GM19193 (cell line): ENCODE measurements around the gene CAB39L.

ENCODE experiments used
- POLR2A ChIP-seq: IDR thresholded peaks from 4 replicates; pipeline ENCODE4 v1.6.1; 2011; ENCODE audit not compliant: insufficient read depth, insufficient read length; ENCODE audit errors: extremely low read depth

The CAB39L gene

GRCh38 chr13:49346460-49346859, 97.4 kb downstream of the CAB39L start:
- TF ChIP-seq POLR2A, result no peak

- TF ChIP-seq POLR2A, result no peak
Measured at GRCh38 chr13:49343731-49344130, 100.1 kb downstream of the CAB39L start.

GRCh38 chr13:49343255-49343654, 100.6 kb downstream of the CAB39L start:
- TF ChIP-seq POLR2A, result no peak

DNA sequence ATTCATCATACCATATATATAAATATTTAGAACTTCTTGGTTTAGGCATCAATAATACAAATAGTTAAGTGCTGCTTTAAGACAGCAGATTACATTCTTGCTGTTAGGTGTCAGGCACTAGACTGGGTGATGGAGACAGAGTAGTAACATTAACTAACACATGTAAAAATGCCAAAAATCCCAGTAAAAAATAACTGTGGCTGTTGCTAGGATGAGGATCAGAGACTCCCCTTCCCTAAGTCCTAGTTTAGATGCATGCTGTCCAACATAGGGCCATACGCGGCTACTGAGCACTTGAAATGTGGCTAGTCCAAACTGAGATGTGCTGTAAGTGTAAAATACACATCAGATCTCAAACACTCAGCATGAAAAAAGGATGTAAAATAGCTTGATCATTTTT, 101.4 kb downstream of the CAB39L start:
- no peak for TF ChIP-seq POLR2A

GRCh38 chr13:49341941-49342340, 101.9 kb downstream of the CAB39L start:
- TF ChIP-seq POLR2A, result no peak

- TF ChIP-seq POLR2A, result no peak
Measured at GRCh38 chr13:49341517-49341916, 102.3 kb downstream of the CAB39L start.

DNA sequence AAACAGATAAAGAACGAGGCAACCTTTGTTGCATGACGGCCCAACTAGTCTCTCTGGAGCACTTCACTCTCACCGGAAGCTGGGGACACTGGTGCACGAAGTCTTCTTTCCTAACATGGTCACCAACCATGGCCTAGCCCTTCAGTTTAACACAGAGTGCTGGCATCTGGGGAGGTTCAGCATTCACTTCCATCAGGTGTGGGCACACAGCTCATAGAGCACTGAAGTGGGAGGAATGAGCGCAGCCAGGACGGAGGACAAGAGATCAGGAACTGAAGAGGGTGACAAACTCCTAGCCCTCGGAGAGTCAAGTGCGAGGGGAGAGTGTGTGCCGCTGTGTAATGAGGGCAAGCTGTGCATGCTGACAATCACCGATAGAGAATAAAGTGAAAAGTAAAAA, 103.7 kb downstream of the CAB39L start:
- TF ChIP-seq POLR2A, result no peak

DNA sequence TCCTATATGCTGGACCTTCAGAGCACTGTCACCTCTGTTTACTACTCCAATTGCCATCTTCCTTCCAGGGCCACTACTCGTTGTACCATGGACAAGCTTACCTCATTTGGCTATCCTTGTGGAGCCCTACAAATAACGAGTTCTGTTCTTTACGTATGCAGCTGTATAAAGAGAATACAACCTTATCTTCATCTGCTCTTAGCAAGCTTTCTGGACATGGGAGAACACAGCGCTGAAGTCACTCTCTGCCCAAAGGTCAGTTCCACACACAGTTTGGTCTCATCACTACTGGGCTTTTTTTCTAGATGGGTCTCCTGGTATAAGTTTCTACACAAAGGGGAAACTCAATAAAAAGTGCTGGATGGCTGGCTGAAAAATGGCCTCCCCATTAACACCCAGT, 107.2 kb downstream of the CAB39L start:
- TF ChIP-seq POLR2A, result no peak

GRCh38 chr13:49330546-49330864, 113.4 kb downstream of the CAB39L start:
- TF ChIP-seq POLR2A, result no peak

GRCh38 chr13:49329831-49330545, 113.9 kb downstream of the CAB39L start:
- TF ChIP-seq POLR2A, result no peak

GRCh38 chr13:49326222-49326917, 117.5 kb downstream of the CAB39L start:
- no peak for TF ChIP-seq POLR2A

GRCh38 chr13:49323344-49323743, 120.5 kb downstream of the CAB39L start:
- no peak for TF ChIP-seq POLR2A

GRCh38 chr13:49322702-49323101, 121.2 kb downstream of the CAB39L start:
- no peak for TF ChIP-seq POLR2A

GRCh38 chr13:49320975-49321374, 122.9 kb downstream of the CAB39L start:
- no peak for TF ChIP-seq POLR2A

GRCh38 chr13:49319951-49320350, 123.9 kb downstream of the CAB39L start:
- no peak for TF ChIP-seq POLR2A

DNA sequence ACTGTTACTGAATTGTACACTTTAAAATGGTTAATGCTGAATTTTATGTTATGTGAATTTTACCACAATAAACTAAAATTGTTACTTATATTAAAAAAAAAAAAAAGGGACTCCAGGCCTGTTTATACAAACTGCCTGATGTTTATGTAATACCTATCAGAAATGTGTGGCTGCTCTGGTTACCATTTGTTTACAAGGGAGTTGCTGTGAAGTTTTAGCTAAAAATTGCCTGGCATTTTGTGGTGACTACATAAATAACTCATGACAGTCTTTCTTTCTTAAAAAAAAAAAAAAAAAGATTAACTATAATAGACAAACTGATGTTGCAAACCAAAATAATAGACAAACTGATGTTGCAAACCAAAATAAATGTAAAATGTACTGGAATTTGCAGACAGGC, 124.3 kb downstream of the CAB39L start:
- TF ChIP-seq POLR2A, result no peak
